NOMO-1 treated with dmso at 0.1 percent for 144 hours (cell line): ENCODE measurements around the gene COL27A1.

Experiments
- DNase-seq: peaks from one replicate; lab custom pipeline; 2025; ENCODE audit not compliant: unreplicated experiment; lab: John Stamatoyannopoulos, UW

The COL27A1 gene

GRCh38 chr9:114282926-114283325, 127.6 kb downstream of the COL27A1 start:
- DNase-seq: peak; percentile 26

GRCh38 chr9:114283551-114284111, 128.3 kb downstream of the COL27A1 start:
- no peak for DNase-seq

DNA sequence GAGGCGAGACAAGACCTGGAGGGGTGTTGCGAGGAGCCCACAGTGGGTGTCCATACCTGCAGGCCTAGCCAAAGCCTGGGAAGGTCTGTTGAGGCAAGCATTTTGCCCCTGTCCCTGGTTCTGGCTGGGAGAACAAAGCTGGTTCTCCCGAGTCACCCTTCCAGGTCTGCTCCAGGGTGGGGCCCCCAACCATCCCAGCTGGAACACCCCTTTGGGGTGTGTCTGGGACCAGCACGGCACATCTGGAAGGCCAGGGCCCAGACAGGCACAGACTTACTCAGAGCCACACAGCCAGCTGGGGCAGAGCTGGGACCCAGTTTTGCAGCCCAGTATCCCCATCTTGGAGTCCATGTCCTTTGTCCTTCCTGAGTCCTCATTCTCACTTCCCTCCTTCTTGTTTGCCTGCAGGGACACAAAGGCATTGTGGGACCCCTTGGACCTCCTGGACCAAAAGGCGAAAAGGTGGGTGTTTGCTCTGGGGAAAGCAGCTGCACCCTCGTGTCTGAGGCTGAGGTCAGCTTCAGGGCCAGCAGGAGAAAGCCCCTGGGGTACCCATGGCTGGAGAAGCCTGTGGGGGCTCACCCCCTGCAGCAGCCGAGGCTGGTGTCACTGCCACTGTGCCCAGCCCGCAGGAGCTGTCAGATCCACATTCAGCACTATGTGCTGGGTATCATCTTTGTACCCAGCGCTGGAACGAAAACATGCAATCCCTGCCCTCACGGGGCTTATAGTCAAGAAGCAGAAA, 129.2 kb downstream of the COL27A1 start:
- no peak for DNase-seq

- no peak for DNase-seq
Measured at GRCh38 chr9:114285166-114285867, 130.0 kb downstream of the COL27A1 start.

DNA sequence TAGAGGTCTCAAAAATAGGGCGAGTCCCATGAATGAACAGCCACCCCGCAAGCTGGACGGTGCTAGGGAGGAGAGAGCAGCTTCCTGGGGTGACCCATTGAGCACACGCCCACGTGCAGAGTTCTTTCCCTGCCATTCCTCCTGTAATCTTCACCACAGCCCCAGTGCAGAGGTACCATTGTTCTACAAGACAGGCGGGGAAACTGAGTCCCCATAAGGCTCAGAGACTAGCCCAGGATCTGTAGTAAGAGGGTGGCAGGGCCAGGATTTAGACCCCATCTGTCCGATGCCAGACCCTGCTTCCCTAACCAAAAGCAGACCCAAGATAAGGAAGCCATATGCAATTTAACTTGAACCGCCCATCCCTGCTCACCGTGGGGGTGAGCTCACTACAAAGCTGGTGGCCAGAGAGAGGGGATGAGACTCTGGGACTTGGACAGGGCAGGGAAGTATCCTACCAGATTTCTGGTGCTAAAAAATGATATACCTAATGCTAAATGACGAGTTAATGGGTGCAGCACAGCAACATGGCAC, 130.9 kb downstream of the COL27A1 start:
- no peak for DNase-seq

GRCh38 chr9:114287001-114287762, 131.8 kb downstream of the COL27A1 start:
- DNase-seq: no peak

DNA sequence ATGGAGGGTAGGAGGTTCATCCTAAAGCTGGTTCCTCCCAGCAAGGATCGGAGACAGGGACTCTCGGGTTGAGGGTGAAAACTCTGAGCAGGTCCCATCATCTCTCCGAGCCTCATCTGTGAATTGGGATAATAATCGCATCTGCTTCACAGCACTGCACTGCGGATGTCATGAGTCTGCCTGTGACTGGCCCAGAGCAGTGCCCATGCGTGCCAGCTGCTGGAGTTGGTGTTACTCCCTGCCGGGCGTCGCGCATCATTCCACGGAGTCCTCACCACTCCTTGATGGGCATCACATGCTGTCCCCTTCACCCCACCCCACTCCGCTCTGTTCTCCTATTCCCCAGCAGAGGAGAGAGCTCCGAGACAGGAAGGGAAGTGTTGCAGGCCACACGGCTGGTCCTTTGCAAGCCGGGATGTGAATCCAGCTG, 132.4 kb downstream of the COL27A1 start:
- no peak for DNase-seq

DNA sequence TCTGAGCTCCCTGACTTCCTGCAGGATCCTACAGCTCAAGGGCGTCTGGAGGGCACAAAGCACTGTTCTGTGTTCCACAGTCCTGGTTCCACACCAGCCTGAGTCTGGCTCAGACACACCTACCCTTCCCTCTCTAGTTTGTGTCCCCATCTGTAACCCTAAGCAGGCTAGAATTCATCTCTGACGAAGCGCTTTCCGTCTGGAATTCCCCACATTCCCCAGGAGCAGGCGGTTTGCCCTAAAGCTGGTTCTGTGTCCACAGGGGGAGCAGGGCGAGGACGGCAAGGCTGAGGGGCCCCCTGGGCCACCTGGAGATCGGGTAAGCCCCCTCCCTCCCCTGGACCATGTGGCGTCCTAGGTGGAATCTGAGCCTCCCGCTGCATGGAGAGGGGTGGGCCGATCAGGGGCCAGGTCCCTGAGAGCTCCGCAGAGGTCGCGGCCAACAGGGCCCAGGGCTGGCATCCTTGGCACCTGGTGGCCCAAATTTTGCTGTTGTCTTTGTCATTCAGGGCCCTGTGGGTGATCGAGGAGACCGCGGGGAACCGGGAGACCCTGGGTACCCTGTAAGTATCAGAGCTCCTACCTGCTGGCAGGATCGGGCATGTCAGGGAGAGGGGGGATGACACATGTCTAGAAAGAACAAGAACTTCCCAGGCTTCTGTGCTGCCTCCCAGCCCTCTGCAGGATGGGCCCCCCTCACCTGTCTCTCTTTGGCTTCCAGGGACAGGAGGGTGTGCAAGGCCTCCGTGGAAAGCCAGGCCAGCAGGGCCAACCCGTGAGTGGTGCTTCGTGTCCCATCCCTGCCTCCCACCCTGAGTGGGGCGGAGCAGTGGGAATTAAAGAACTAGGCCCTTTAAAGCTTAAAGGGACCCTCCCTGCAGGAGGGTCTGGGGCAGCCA, 133.1 kb downstream of the COL27A1 start:
- no peak for DNase-seq

GRCh38 chr9:114289106-114289505, 133.8 kb downstream of the COL27A1 start:
- no peak for DNase-seq

- DNase-seq: no peak
Measured at GRCh38 chr9:114289571-114290481, 134.5 kb downstream of the COL27A1 start.

DNA sequence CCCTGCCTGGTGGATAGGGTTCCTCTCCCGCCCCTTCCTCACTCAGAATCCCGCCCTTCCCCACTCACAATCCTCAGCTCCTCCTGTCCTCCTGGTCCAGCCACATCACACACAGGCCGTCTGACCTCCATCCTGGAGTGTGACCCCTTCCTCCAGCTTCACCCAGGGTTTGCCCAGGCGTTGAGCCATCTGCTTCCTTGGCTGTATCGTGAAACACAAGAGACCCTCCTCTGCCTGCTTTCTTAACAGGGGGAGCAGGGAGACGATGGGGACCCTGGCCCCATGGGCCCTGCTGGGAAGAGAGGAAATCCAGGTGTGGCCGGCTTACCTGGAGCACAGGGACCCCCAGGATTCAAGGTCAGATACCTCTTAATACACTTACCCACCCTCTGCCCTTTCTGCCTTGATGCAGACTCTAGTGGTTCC, 135.2 kb downstream of the COL27A1 start:
- DNase-seq: no peak

- no peak for DNase-seq
Measured at GRCh38 chr9:114291064-114291474, 135.7 kb downstream of the COL27A1 start.

DNA sequence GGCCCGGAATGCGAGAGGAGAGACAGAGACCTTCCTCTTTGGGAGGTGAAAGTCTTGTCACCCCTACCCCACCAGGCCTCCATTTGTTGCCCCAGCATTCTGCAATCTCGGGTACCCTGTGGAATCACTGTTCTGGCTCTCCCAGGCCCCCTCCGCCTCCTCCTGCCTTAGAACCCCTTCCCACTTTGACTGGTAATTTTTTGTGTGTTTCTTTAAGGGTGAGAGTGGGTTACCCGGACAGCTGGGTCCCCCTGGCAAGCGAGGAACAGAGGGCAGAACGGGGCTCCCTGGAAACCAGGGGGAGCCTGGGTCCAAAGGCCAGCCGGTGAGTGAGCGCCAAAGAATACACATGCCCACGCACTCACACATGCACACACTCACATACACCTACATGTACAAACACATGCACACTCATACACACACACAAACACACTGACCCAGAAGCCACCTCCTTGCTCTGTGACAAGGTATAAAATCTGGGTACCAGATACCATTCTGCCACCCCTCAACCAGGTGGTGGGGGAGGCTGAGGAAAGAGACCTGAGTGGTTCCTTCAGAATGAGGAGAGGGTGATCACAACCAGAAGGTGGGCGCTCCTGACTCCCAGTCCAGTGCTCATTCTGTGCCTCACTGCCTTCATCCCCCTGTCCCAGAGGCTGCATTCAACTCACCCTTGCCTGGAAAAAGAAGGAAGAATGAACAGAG, 136.7 kb downstream of the COL27A1 start:
- no peak for DNase-seq

DNA sequence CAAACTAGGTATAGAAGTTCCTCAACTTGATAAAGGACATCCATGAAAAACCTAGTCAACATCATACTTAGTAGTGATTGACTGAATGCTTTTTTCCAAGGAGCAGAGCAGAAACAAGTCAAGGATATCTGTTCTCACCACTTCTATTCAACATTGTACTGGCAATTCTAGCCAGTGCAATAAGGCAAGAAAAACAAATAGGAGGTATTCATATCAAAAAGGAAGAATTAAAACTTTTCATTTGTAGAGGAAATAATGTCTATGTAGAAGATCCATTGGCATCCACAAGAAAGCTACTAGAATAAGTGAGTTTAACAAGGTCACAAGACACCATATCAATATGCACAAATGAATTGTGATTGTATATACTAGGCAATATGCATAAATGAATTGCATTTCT, 139.3 kb downstream of the COL27A1 start:
- DNase-seq: no peak

- no peak for DNase-seq
Measured at GRCh38 chr9:114296338-114296737, 141.0 kb downstream of the COL27A1 start.

GRCh38 chr9:114299286-114300152, 144.2 kb downstream of the COL27A1 start:
- DNase-seq: no peak

GRCh38 chr9:114300153-114300845, 145.0 kb downstream of the COL27A1 start:
- no peak for DNase-seq
